ENCODE results near the gene ZMAT5.

Gene ZMAT5

DNA sequence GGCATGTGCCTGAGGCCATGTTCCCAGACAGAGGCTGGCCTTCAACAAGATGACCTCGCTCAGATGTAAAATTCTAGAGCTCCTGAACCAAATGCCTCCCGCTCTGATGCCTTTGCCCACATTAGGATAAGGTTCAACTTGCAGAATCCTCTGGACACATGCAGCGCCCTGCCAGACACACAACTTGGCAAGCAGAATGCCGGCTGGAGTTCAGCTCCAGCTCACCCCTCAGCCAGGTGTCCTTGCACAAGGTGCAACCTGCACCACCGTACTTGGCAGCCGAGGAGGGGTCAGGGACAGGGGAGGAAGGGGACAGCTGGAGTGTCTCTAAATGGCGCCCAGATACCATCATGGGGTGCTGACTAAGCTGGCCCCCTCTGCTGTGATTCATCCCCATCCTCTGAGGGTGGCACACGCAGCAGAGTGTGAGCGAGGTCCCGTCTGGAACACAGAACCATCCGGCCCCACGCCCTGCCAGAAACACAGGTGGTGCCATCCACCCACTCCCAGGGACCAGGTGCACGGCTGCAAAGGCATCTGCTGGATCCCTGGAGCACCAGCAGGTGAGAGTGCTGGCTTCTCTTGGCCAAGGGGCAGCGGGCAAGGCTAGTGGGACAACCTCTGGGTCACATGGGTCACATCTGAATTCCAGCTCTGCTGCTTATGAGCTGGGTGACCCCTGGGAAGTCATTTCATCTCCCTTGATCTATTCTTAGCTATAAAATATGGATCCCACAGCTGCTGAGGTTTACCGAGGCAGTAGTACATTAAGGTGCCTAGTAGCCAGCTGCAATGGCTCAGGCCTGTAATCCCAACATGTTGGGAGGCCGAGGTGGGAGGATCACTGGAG is 12.8 kb downstream of the ZMAT5 start:
- no peak for DNase-seq (ENCODE audit: low spot score)

DNA sequence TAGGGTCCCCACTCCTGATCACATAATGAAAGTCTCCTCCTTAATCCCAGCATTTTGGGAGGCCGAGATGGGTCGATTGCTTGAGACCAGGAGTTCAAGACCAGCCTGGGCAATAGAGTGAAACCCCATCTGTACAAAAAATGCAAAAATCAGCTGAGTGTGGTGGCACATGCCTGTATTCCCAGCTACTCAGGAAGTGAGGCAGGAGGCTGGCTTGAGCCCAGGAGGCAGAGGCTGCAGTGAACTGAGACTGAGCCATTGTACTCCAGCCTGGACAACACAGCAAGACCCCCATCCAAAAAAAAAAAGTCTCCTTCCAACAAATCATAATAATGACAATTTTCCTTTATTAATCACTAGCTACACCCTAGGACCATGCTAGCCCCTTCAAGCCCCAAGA is 15.1 kb downstream of the ZMAT5 start:
- DNase-seq (ENCODE audit: low spot score), result no peak

DNA sequence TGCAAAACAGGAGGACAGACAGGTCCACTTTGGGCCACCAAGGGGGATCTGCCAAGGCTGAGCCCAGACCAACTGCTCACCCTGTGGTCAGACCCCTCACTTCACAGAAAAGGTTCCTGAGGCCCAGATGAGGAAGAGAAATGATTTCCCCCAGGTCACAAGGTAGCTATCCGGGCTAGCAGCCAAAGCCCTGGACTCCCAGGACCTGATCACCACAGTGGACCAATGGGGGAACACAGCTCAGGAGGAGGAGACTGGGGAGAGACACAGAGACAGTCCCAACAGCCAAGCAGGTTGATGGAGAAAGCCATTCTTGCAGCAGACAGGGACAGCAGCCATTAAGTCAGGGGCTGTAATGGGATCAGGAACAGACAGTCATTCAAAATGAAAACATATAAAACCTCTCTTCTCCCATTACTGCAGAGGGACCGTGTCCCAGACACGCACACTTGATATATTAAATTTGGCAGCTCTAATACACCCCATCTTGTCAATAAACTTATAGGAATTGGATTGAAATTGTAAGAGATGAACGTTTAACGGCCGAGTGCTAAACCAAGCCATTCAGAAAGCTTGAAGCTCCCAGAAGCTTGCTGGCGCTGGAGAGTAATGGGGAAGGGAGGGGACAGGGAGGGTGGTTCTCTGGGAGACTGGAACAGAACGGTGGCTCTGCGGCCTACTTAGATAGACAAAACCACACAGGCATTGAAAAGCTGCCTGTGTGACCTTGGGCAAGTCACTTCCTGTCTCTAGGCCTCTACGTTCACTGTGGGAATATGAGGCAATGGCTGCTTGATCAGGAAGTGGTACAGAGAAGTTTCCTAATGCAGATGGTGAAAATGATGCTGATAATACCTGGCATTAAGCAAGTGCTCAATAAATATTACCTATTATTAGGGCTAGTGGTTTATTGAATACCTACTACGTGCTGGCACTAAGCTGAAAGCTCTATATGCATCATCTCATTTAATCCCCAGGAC is 16.0 kb downstream of the ZMAT5 start:
- DNase-seq (ENCODE audit: low spot score), result no peak

DNA sequence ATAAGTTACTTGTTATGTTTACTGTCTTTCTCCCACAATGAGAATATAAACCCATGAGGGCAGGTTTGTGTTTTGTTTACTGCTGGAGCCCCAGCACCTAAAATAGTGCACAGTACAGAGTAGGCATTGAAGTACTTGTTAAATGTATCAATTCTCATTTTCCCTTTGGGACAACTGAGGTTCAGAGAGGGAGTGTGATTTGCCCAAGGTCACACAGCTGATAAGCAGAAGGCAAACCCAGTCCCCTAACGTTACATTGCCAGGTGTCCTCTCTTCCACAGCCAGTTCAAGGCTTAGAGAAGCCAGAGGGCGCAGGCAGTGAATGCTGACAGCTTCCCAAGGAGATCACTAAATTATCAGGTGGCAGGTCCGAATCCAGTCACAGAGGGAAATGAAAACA is 16.8 kb downstream of the ZMAT5 start:
- DNase-seq (ENCODE audit: low spot score), result no peak

DNA sequence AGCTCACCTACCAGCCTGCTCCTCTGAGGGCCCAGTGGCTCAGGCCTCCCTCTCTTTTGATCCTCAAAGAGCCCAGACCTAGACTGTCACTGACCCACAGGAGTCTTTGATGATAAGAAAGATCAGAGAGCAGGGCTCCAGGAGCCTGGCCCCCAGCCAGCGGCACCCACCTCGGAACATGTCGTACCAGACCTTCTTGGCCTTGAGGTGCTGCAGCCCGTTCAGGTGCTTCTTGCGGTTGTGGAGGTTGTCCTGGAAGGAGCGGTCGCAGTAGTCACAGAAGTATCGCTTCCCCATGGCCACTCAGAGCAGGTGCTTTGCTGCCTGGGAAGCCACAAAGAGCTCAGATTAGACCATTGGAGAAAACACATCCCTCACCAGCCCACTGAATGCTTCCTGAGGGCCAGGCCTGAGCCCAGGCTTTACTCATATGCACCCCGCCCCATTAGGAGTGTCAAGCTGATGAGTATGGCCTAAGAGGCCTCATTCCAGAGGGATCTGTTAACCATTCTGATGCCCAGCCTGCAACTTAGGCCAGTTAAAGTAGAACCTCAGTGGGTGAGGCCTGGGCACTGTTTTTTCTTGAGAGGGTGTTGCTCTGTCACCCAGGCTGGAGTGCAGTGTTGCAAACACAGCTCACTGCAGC is 18.4 kb downstream of the ZMAT5 start:
- DNase-seq (ENCODE audit: low spot score), result no peak

DNA sequence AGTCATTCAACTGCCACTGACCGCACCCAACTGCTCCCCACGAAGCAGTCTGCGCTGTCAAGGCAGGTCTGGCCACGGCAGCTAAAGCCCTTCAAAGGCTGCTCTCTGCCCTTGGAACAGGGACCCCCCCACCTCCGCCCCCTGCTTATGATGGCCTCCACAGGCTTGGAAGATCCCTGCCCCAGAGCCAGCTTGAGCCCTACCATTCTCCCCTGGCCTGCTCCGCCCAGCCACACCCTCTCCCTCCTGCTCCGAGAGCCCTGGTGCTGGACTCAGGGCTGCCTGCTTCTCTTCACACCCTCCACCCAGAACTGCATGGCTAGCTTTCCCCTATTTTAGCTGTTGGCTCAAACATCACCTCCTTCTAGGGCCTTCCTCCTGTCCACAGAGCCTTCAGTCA is 19.0 kb downstream of the ZMAT5 start:
- DNase-seq (ENCODE audit: low spot score), result no peak

DNA sequence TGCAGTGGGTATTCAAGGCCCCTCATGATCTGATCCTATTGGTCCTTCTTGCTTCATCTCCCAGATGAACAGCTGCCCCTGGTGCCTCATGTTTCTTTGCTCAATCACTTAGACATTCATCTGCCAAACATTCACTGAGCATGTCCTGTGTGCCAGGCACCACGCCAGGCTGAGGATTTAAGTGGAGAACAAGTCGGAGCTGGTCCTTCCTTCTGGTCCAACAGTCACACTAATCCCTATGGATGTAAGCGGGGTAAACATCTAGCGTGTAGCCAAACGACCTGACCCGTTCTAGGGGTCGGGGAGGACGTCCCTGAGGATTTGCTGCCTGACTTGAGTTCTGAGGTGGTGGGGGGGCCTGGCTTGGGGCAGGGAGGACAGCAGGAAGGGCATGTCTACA is 21.9 kb downstream of the ZMAT5 start:
- DNase-seq (ENCODE audit: low spot score), result no peak

DNA sequence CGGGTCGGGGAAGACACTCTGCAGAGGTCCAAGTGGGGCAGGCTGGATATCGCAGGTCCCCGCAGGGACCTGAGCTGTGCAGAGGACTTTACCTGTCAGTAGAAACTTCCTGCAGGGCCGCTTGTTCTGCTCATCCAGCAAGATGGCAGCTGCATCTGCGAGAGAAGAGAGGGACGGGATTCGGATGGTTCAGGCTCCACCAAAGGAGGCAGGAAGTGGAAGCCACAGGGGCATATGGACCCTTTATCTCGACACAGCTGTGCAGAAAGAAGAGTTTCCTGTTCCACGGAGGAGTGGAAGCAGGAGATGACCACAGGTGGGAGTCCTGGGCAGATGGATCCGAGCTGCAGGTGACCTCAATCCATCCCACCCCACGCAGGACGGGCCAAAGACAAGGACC is 24.5 kb downstream of the ZMAT5 start:
- no peak for DNase-seq (ENCODE audit: low spot score)

DNA sequence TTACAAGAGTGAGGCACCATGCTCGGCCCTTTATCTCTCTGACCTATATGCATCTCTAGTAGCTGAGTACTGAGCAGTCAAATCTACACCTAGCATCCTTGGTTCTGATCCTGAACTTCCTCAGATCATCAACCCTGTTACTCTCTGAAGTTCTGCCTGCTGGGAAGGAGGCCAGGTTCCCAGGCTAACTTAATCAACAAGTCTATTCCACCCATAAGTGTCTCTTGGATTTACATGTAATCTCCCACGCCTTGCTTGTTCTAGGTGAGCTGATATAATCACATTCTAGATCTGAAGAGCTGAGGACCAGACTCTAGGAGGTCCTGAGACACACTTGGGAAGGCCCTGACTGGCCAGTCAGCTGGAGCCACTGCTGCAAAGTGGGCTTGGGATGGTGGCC is 24.9 kb downstream of the ZMAT5 start:
- DNase-seq (ENCODE audit: low spot score), result no peak

DNA sequence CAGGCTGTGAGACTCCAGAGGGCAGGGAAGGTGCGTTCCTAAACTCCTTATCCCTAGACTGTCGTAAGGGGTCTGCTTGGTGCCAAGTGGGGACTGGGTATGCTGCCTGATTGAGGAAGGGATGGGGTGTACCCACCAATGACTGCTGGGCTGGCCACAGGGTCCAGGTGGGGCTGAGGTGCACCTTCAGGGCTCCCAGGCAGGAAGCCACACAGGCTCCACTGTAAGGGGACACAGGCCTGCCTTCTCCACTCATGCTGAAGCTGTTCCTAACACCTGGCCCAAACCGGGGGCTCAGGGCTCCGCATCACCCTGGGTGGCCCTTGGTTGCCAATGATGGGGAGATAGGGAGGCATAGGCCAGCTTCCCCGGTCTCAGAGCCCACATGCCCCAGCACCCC is 26.6 kb downstream of the ZMAT5 start:
- DNase-seq (ENCODE audit: low spot score), result no peak

DNA sequence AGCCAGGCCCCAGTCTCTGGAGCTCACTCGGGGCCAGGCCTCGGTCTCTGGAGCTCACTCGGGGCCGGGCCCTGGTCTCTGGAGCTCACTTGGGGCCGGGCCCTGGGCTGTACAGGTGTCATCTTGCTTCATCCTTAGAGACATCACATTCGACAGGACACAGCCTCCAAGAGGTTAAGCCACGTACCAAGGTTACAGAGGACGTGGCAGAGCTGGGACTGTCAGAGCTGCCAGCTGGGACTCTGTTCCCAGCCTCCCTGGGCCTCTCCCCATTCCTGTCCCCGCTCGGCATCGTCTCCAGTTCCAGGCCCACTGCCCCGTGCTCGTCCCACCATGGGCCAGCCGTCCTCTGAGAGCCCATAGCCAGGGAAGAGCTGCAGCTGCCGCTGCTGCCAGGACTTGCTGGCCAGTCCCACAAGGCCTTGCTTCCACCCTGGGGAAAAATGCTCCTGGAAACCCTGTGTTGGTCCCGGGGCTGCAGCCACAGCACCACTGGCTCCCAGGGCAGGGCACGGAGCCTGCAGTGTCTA is 27.4 kb downstream of the ZMAT5 start:
- no peak for DNase-seq (ENCODE audit: low spot score)

DNA sequence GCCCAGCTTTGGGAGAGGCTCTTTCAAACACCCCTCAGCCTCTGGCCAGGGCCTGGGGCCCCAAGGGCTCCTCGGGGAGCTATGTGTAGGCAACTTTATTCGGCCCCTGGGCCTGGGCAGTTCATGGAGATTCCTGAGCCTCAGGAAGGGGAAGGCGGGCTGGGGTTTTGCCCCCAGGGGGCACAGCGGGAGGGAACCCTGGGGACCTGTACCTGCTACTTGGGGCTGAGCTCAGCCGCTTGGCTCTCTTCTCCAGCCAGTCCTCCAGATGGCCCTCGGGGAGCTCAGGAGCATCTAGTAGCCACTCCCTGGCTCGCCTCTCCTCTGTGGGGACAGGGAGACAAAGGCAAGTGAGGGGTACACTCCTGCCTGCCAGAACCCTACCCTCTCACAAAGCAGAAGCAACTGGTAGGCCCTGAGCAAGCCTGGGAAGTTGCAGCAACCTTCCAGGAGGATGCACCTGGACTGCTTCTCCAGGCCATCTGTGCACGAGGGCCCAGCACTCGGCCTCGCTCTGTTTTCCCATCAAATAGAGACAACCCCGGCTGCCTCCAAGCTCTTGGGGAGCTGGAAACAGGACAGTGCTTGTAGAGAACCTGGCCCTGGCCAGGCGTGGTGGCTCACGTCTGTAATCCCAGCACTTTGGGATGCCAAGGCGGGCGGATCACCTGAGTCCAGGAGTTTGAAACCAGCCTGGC is 28.5 kb downstream of the ZMAT5 start:
- DNase-seq (ENCODE audit: low spot score), result no peak

DNA sequence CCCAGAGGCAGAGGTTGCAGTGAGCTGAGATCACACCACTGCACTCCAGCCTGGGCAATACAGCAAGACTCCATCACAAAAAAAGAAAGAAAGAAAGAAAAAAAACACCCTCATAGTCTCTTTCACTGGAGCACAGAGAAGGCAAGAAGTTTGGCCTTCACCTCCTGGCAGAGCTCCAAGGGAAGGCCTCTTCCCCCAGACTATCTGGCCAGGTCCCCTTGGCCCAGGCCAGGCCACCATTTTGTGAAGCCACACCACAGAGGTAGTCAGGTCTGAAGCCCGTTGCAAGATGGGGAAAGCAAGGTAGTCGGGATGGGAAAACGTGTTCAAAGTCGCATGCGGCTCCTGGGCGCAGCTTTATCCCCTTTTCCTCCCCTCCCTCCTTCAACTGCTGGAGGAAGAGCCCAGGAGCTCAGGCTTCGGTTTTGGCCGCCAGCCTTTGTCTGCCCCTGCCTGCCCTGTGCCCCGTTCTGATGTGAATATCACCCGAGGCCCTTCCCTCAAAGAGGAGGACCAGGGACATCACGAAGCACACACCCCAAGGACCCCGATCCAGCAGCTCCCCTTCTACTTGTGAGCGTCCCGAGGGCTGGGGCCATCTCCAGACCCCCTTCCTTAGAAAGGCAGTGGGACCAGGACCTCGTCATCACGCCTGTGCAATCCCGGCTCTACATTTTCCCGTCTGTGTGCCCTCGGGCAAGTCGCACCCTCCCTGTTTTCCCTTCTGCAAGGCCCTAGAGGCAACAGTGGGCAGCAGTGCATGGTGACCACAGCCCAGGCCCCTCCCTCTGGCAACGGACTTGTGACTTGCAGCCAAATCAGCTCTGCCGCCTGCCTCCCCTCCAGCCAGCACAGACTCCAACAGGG is 29.3 kb downstream of the ZMAT5 start:
- no peak for DNase-seq (ENCODE audit: low spot score)

DNA sequence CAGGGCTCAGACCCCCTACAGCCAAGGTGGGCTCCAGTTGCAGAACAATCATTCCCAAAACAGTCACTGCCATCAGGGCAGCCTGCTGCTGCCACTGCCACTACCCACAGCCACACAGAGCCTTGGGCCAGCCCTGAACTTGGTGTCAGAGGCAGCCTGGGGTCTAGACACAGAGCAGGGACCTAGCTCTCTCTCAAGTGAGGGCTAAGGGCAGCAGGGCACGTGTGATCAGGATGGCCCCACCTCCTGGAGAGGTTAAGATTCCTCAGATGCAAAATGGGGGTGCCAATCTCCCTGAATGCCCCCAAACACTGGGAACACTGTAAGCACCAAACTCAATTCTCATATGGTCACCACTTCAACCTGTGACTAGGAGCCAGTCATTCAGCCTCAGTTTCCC is 31.4 kb downstream of the ZMAT5 start:
- DNase-seq (ENCODE audit: low spot score), result no peak

DNA sequence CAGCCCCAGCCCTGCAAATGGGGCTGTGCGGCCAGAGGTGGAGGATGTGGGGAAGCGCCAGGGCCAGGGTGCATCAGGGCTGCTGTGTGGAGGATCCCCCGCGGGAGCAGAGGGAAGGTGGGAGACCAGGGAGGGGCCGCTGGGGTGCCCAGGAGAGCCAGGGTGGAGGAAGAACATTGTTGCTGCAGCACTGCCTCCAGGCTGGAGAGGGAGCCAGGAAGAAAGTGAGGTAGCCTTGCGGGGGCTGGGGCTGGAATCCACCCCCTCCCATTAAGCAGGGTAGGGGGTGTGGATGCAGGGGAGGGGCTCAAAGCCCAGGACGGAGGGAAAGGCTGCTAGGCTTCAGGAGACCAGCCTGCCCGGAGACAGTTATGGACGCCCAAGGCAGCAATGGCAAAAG is 32.0 kb downstream of the ZMAT5 start:
- no peak for DNase-seq (ENCODE audit: low spot score)

DNA sequence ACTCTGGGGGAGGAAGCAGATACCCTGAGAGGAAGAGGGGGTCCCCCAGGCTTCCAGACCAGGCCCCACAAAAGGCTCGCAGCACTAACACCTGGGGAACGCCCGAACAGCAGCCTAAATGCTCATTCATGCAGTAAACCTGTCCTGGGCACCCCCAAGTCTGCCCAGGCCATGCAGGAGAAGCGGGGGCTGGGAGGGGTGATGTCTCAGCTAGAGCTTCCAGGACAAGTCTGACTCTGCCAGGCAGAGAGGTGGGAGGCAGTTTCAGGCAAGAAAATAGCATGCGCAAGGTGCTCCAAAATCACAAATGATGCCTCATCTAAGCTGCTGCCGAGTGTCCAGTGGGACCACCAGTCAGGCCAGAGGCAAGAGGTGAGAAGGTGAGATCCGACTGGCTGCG is 32.4 kb downstream of the ZMAT5 start:
- no peak for DNase-seq (ENCODE audit: low spot score)

DNA sequence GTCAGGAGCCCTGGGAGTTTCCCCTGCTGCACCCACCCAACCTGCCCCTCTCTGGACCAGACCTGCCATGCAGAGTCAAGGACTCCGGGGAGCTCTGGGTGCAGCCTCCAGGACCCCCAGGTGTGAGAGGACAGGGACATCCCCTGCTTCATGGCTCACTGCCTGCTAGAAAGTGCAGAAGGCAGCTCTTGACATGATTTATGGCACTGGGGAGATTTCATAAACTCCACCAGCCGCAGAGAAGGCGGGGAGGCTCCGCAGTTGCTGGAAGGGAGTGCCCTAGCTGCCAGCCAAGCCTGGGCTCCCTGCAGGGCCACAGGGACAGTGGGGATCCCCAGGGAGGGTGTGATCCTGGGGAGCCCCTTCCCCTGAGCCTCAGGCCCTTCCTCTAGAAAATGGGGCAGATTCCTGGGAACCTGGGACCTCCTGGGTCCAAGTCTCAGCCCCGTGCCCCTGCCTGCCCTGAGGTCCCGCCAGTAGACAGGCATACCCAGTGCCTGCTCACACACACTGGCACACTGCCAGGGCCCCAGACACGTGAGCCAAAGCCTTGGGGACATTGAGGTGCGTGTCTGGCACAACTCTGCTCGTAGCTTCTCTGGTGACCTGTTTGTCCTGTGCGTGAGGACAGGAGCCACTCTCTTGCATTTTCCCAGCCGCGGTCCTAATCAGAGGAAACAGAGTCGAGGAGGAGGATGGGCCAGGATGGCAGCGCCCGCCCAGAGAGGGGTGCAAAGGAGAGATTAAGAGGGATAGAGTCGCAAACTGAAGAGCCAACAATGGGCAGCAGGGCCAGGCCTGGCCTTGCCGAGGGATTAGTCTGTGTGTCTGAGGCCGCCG is 33.2 kb downstream of the ZMAT5 start:
- no peak for DNase-seq (ENCODE audit: low spot score)

DNA sequence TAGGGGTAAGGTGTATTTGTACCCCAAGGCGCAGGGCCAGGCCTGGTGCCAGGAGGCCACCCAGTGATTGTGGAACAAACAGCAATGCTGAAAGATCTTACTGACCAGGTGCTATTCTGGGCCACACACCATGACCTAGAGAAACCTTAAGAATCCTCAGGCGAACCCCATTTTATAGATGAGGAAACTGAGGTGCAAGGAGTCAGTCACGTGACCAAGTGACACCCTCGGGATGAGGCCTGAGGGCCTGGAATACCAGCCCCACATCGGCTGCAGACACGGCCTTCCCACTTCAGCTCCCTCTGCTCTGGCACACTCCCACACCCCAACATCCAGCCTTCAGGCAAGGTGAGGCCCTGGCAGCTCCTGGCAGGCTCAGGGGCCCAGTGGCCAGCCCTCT is 33.9 kb downstream of the ZMAT5 start:
- DNase-seq (ENCODE audit: low spot score), result no peak

DNA sequence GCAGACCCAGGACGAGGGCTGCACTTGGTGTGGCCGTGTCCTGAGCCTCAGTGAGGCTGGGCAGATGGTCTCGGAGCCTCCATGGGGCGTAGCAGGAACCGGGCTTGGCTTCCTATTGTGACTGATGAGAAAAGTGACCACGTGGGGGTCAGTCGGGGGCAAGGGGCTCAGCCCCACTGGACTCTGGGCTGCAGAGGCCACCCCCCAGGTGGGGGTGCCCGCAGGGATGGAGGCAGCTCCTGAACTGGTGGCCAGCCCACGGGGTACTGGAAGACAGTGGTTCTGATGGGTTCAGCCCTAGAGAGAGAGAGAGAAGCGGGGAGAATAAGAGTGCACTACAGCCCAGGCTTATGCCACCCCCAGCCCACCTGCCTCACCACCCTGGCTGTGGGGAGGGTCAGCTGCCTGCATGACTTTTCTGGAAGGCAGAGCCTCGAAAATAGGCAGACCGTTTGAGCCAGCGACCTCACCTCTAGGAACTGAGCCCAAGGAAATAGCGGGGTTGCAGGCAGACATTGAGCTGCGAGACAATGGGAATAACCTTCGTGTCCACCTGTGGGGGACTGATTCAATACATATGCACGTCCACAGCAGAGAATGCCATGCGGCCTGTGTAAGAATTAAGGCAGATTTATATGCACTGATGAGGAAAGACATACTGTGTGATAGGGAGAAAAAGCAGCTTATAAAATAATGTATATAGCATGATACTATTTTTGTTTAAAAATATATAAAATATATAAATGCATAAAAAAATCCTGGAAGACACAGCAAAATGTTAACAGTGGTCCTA is 35.6 kb downstream of the ZMAT5 start:
- DNase-seq (ENCODE audit: low spot score), result no peak

Measured in kidney capillary endothelial cell (primary cell).